Activated CD8-positive, alpha-beta memory T cell treated with anti-CD3 and anti-CD28 coated beads for 48 hours (primary cell): ENCODE data around the gene FMNL2.

Experiments used
- DNase-seq, 3 experiments: peaks; one replicate each; pipeline ENCODE4 v3.0.0-alpha.2; 2020; ENCODE audit warnings: low read depth in 2 of 3, low spot score in 2 of 3

Gene FMNL2

DNA sequence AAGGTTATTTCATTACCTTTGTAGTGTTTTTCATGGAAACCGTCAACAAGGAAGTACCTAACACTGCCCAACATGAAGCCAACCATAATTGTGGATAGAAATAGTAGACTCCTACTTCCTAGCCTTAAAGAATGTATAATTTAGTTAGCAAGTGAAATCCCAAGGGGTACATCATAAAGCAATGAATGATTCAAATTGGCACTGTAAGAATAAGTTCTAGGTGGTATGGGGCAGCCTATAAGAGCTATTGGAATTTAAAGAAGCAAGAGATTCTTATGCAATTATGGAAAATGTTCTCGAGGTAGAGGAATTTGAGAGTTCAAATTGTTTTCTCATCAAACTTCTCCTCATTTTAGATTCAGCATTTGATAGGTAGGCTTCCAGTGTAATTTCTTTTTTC is 157.9 kb downstream of the FMNL2 start:
- DNase-seq: no peak

DNA sequence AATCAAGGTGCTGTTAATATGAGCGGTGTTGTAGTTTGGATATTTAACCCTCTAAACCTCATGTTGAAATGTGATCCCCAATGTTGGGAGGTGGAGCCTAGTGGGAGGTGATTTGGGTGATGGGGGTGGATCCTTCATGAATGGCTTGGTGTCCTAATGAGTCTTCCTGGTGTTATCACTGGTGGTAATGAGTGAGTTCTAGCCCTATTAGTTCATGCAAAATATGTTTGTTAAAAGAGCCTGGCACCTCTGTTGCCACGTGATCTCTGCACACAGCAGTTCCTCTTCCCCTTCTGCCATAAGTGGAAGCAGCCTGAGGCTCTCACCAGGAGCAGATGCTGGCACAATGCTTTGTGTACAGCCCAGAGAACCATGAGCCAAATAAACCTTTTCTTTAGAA is 158.4 kb downstream of the FMNL2 start:
- no peak for DNase-seq

DNA sequence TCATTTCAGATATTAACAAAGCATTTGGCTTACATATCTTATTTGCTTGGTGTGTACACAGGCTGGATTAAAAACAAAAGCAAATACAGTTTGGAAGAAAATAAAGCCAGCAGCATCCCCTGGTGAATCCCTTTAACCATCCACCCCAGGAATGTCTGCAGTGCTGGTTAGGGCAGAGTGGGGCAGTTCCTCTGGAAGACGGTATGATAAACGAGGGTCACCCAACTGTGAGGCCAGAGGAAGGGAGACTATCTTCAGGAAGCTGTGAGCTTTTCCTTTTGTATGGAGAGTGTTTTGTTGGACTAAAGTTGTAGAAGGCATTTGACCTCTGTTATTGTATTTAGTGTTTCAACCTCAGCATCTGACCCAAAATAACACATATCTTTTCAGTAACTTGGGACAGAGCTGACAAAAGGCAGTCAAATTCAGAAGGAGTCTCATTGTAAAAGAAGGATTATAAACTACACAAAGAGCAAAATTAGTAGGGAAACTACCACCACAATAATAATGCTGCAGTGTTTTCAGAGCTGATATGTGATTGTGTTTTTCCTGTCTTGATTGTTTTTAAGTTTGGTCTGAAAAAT is 159.1 kb downstream of the FMNL2 start:
- no peak for DNase-seq

DNA sequence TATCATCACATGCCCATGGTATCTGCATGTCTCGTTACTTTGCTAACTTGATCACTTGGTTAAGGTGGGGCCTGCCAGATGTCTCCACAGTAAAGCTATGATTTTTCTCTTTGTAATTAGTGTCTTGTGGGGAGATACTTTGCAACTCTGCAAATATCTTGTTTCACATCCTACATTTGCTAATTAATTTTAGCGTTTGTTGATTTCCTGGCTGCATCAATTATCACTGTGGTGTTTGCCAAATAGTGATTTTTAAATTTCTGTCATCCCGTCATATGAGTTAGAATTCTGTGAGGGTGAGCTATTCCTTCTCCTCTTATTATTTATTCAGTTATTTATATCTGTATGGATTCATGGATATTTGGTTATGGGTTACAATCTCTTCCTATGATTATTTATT is 161.4 kb downstream of the FMNL2 start:
- no peak for DNase-seq

DNA sequence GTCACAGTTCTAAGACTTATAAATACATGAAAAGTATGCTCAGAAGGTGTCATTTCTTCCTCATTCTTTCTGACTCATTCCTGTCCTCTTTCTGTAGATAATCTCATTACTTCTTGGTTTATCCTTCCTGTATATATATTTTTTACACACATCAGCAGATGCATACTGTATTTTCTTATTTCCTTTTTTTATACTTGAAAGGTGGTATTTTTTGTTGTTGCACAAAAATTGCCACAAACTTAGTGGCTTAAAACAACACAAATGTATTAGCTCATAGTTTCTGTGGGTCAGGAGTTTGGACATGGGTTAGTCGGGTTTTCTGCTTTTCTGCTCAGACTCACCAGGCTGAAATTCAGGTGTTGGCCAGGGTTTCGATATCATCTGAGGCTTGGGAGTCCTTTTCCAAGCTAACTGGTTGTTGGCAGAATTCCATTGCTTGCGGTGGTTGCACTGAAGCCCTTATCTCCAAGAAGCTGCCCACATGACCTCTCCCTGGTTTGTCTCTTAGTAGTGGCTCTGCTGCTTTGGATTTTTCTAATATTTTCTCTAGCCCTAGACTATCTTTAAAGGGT is 162.6 kb downstream of the FMNL2 start:
- DNase-seq: no peak

DNA sequence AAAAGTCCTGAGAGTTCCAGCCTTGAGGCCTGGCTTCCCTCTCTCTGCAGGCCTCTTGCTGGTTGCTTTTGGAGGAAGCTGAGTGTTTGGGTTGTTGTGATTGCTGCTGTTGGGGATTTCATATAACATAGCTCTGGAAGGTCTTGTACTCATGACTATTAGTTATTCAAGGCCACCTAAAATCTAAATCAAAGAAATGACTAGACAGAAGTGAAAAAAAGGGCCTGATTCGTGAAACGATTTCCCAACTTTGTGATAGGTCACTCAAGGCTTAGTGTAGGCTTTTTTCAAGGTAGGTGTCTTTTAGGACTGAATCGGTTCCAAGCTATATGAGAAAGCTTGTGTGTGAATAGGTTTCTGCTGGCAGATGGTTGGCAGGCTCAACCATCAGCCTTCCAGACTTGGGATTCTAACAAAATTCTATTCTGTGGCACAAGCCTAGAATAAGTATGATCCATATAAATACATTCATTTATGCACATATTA is 164.4 kb downstream of the FMNL2 start:
- no peak for DNase-seq

DNA sequence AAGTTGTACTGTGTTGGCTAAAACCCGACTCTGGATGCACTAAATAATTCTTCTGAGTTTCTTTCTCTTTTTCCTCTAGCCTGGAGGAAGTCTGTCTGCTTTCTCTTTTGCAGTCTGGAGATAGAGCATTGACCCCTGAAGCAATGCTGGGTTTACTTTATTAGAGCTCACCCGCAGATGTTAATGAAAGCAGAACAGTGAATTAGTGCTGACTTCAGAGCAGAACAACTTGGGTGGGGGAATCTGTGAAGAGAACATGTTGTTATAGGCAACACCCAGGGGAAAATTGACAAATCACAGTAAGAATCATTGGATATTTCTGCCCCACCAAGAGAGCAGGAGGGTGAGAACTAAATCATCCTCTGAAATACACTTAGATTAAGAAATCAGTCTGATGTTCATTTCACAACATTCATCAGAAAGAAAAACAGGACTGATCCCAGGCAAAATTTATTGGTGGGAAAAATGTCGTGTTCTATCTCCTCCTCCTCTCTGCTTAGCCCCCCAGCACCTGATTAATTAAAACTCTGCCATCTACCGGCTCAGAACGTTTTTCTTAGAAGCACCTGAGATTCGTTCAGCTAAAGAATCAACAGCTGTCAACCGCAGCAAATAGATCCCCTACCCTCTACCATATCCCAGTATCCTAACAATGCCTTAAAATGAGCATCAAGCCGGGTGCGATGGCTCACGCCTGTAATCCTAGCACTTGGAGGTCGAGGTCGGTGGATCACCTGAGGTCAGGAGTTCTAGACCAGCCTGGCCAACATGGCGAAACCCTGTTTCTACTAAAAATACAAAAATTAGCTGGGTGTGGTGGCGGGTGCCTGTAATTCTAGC is 165.1 kb downstream of the FMNL2 start:
- DNase-seq: no peak

DNA sequence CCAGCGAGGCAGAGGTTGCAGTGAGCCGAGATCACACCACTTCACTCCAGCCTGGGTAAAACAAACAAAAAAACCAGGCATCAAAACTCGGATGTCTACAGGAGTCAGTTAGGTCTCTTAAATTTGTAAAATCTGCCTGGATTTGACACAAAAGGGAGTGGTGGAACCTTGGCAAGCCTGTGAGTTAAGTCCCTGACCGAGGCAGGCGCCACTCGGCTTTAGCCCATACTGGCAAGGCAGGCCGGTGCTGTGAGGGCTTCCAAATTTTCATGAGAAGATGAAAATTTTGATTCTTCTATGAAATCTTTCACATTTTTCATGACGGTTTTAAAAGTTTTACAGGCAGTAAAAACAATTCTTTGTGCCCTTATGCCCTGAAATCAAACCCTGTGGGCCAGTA is 165.8 kb downstream of the FMNL2 start:
- no peak for DNase-seq

DNA sequence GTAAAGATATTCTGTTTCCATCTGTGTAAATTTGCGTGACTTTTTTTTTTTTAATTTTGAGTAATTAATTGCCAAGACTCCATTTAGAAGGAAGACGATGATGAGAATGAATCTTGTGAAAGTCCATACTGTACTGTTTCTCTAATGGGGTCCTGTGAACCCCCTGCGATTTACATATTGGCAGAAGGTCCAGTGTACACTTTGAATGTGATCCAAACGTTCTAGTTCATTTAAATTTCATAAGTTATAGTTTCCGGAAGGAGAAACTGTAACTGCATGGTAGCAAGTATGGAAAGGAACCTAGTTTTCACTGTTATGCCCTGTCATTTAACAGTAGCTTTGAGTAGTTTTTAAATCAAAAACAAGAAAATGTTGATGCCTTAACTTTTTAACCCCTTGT is 166.7 kb downstream of the FMNL2 start:
- no peak for DNase-seq

DNA sequence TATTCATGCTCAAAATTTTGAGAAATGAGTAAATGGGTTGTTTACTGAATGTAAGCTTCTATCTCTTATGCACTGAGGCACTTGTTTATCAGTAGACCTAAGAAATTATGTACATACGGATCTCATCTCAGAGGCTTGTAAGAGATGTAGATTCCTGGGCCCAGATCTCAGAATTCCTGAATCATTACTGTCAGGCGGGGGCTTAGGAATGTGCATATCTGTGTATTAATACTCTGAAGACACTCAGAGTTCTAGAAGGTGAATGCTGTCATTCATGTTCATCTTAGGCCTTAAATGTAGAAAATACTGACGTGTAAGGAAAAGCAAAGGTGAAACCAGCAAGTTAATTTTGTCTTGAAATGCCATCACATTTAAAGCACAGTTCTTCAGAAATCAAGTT is 169.6 kb downstream of the FMNL2 start:
- DNase-seq: no peak

DNA sequence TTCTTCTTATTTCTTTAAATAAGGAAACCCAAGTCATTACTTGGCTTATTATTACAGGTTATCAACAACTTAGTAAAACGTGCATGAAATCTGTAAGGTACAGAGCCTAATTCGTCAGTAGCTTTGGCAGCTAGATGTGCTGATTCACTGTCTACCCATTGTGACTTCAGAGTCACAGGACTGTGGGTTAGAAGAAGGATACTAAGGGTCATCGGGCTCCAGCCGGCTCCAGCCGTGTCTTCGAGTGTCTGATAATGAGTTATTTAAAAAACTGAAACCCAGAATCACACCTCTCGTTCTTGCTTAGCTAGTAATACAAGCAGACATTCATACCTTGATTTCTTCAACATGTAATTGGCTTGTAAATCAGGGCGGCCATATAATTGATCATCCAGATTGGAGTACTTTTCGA is 170.5 kb downstream of the FMNL2 start:
- no peak for DNase-seq

DNA sequence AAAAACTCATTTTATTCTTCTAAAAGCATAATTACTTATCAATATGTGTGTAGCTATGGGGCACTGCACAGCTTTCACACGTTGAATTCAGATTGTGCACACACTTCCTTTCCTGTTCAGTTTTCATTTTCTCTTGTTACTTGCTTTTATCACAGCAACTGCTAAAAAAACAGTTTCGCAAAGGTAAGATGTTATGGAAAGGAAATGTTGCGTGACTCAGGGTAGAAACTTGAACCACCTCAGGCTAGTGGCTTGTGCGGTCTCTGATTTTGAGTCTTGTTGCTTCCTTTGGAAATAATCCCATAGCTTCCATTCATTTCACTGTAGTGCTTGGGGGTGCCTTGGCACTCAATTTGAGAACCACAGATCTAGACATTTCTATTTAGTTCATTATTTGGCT is 171.9 kb downstream of the FMNL2 start:
- no peak for DNase-seq

DNA sequence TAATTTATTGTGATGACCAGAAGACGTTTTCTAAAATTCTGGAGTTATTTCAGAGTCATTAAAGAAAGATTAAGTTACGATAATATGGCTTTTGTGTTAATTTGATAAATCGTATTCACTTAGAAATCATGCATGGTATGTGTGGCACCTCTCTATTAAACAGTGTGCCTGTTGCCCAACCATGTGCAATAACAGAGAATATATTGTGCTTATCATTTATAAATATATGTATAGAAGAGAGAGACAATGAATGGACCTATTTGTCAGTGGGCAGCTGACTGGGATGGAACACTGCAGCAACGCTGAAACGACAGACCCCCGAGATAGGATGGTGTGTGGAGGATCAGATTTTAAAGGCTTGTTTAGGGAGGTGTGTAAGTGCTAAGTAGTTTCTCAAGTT is 172.9 kb downstream of the FMNL2 start:
- no peak for DNase-seq

DNA sequence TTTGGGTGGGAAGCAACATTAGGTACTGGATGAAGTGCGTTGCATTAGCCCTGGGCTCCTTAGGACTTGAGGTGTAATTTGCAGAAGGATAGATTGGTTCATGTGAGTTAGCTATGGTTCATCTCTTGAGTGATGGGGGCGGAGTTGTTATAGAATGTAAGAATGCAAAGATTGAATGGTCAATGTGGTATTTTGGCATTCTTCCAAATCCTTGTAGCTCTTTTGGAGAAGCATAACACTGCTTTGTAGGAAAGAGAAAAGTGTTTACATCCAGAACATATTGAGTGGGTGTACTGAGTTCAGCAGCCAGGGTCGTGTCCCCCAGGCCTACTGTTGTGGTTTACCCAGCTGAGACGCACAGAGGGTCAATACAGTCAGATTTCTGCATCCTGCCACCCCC is 173.5 kb downstream of the FMNL2 start:
- no peak for DNase-seq

DNA sequence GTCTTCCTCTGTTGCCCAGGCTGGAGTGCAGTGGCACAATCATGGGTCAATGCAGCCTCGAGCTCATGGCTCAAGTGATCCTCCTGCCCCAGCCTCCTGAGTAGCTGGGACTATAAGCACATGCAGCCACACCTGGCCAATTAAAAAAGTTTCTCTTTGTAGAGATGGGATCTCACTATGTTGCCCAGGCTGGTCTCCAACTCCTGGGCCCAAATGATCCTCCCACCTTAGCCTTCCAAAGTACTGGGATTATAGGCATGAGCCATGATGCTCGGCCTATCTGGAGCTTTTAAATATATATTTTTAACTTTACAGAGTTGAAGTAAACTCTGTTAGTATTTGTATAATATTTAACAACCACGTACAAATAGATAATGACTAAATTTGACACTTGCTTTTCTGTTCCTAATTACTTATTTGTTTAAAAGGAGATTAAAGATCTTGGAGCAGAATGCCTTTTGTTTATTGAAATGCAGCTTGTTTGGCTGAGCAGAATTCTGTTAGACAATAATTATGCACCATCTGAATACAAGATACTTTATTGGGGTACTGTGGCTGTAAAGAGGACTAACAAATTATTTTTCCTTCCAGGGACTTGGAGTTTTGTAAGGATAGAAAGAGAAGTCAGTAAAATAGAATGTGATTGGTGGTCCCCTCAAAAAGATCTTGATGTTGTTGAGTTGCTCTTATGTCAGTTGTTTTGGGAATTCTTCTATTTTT is 175.0 kb downstream of the FMNL2 start:
- DNase-seq: no peak

DNA sequence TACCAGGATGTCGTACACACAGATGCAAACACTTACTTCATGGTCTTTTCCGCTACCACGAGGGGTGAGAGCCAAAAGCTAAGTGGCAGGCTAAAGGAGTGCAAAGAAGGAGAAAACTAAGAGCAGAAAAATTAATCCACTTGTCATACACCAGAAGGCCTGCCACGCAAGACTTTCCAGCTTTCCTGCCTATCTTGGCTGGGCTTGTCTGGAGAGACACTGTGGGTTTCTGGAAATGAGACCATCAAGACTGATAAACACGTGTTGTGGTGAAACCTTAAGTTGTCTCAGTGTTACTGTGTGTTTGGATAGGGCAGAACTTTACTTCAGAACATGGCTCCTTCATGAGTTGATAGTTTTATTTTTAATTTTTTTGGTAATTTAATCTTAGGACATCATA is 175.6 kb downstream of the FMNL2 start:
- no peak for DNase-seq

DNA sequence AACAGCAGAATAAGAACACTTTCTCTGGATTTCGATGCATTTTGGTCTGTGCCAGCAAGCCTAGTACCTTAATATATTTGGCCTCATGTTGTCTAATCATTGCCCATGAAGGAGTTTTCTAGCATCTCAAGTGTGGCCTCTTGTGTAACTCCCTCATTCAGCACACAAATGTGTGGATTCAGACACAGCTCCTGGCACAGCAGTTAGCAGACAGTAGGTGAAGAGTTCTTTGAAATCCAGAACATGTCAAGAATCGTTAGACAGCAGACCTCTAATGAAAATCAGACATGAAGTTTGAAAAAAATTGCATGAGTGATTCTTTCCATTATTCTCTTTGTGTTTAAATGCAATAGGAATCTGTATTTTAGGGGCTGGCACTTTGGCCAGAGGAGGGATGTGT is 177.0 kb downstream of the FMNL2 start:
- DNase-seq: no peak

DNA sequence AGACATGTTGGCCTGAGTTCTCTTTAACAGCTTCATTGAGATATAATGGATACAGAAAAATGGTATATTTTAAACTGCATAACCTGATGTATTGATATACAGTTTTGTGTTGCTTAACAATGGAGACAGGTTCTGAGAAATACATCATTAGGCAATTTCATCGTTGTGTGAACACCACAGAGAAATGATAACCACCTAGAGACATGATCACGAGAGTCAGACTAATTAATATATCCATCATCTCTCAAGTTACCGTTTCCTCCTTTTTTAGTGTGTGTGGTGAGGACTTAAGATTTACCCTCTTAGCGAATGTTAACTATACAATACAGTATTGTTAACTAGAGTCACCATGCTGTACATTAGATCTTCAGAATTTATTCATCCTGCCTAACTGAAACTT is 178.1 kb downstream of the FMNL2 start:
- DNase-seq: no peak

DNA sequence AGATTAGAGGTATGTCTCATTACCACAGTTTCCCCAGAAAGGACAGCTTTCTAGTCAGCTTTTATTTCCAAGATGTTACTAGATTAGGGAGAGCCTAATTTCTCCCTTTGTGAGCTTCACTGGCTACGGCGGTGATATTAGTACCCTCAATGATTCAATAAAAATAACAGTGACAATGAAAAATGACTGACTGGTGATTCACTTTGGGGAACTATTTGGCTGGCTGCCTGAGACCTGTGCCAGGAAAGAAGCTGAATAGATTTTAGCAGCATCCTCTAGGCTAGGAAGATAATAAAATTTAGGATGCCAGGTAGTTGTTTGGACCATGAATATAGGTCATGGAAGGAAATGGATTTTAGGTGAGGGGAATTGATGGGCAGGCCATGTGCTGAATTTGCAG is 178.7 kb downstream of the FMNL2 start:
- no peak for DNase-seq

DNA sequence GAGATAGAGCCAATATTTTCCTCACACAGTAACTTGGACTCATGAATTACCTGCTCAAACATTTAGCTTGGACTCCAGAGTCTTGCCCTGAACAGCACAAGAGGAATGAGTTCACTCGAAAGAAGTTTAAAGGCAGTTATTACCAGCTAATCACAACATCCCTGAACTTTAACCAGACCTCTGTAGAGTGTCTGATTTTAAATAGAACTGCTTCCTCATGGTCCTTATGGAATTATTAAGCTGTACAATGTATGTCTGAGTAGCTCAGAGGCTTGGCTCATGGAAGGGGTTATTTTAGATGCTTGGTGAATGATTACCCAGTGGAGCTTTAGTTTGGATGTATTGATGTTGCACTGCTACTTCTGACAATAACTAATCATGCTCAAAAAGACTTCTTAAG is 183.1 kb downstream of the FMNL2 start:
- DNase-seq: no peak

DNA sequence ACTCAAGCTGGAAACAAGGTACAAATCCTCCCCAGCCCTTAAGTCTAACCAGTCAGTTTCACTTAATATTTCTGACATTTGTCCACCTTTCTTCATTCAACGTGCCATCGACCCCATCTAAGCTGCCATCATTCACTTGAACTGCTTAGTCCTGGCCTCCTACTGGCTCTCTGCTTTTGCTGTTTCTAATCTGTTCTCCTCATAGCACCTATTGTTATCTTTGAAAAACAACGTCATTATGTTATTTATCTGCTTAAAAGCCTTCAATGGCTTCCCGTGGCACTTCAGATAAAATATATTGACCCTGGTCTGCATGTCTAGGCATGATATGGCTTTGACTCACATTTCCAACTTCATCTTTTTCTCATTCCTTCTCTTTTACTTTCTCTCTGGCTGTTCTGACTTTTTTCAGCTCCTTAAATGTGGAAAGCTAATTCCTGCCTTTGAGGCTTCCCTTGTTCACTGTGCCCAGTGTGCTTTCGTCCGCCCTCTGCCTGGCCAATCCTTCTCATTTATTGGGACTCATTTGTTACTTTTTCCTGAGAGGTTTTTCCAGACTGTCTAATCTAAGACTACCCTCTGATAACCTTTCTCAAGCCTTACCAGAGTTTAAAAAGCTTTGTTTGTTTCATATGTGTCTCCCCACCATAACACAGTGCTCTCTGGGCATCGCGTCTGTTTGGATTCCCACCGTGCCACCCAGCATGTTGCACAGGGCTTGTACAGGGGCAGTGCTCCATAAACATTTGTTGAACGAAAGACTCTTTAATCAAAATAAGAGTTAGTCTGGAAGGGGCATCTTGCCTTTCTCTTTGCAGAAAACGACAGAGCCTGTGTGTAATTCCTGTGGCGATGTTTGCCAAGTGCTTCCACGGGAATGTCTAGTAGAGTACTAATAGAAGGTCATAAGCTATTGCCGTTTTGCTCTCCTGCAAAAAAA is 183.9 kb downstream of the FMNL2 start:
- DNase-seq: no peak
